MM.1S (cell line): Measurements from ENCODE around the gene TEX38.

ENCODE experiments used
- EZH2phosphoT487 ChIP-seq: fragments of 300-600 bp; sonication (generic); IDR thresholded peaks from 2 replicates; pipeline ENCODE4 v1.6.1; 2018; ENCODE audit warnings: antibody characterized with exemption, low read length
- TF ChIP-seq, protein P1 (sequence below): fragments of 300-600 bp; sonication (generic); IDR thresholded peaks from 2 replicates; pipeline ENCODE4 v1.5.1; 2016; ENCODE audit warnings: antibody characterized with exemption, low read length, mixed read lengths

DNA sequence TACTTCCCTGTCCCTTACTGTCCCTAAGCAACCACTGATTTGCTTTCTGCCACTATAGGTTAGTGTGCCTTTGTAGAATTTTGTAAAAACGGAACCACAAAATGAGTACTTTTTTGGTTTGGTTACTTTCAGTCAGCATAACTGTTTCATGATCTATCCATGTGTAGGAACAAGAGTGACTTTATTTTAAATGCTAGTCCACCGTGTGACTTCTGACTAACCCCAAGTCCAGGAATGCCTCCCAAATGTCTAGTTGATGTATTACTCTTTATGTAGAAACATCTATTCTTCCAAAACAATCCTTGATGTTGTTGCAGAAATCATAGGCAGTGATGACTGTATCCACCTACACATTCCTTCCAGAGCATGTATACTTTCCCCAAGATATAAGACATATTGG lies 24.8 kb upstream of the TEX38 start:
- TF ChIP-seq, protein P1, sequence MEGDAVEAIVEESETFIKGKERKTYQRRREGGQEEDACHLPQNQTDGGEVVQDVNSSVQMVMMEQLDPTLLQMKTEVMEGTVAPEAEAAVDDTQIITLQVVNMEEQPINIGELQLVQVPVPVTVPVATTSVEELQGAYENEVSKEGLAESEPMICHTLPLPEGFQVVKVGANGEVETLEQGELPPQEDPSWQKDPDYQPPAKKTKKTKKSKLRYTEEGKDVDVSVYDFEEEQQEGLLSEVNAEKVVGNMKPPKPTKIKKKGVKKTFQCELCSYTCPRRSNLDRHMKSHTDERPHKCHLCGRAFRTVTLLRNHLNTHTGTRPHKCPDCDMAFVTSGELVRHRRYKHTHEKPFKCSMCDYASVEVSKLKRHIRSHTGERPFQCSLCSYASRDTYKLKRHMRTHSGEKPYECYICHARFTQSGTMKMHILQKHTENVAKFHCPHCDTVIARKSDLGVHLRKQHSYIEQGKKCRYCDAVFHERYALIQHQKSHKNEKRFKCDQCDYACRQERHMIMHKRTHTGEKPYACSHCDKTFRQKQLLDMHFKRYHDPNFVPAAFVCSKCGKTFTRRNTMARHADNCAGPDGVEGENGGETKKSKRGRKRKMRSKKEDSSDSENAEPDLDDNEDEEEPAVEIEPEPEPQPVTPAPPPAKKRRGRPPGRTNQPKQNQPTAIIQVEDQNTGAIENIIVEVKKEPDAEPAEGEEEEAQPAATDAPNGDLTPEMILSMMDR = no peak
- no peak for TF ChIP-seq EZH2phosphoT487
